ENCODE data around the gene TFAP2D.
A peak's percentile ranks its signal among the peaks of the same experiment; 100 is the strongest.

TFAP2D gene

DNA sequence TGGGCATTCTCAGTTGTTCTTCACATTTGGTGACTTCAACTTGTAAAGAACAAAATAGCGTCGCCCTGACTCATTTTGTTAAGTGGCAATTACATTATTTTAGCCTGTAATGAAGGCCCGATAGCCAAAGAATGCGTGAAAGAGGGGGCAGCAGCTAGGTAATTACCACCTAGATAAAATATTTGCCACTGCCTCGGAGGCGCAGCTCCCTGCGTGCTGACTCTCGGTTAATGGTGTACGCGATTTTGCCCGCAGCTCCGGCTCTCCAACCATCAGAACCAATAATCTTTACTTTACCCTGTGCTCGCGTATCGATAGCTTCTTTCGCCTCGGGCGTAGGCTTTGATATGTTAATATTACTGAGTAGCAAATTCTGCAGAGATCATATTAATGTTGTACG lies 8.7 kb downstream of the TFAP2D start:
- no peak for DNase-seq

DNA sequence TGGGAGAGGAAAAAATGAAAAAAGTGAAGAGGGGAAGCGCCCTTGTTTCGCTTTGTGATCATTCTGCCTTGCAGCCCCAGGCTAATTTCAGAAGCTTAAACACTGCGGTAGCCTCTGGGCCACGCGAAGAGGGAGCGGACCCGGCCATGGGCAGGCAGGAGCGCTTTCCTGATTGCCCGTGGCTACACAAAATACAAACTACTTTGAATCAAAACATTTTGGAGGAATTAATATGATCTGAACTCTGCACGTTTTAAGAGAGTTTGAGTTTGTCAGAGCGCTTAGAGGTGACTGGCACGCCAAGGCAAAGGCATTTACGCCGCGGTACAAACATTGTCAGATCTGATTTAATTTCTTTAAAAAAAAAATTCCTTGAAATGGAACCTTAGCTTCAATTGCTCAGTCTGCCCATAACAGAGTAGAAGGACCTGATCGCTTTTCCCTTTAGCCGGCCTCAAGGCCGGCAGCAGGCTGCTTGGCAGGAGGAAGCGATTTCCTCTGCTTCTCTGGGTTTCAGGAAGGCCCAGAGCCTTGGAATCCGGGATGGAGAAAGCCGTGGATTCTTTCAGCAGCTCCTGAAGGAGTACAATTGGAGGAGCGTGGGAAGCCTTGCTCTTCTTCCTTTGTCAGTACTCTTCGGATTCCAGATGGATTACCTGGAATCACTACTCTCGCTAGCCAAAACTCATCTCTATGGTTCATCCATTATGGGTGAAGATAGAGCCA lies 9.7 kb downstream of the TFAP2D start:
- DNase-seq: no peak

- no peak for DNase-seq
These were observed 11.2 kb downstream of the TFAP2D start for GRCh38 chr6:50724381-50725124.

- no peak for DNase-seq
These were observed 21.2 kb downstream of the TFAP2D start for GRCh38 chr6:50734488-50734887.

GRCh38 chr6:50742161-50742560 lies 28.8 kb downstream of the TFAP2D start:
- no peak for DNase-seq

DNA sequence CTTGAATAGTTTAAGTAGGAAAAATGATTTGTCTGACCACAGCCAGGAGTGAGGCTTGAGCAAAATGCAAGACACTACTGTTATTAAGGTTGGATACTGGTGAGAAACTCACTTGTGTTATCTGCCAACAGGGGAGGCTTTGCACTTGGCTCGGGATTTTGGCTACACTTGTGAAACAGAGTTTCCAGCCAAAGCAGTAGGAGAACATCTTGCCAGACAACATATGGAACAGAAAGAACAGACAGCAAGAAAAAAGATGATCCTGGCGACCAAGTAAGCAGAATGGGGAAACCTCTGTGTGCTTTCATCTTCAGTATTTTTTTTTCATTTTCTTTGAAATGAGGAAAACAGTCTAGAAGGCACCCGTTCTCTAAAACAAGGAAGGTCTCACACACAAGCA lies 31.6 kb downstream of the TFAP2D start:
- no peak for DNase-seq

DNA sequence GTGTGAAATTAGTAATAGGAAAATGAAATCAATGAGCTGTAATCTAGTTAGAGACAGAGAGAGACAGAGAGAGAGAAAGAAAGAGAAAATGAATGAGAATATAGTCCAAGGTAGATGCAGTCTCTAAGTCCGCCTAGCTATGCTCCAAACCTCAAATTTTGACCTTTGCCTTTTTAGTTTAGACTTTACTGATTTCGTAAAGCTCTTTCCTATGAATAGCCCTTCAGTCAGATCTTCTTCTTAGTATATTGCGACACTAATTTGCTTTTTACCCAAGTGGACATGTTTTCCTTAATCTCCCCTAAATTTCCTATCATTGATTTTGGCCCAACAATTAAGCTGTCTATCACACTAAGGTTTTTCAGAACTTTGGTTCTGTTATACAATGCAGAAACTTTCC lies 49.5 kb downstream of the TFAP2D start:
- no peak for DNase-seq

GRCh38 chr6:50778696-50779095 lies 65.4 kb downstream of the TFAP2D start:
- no peak for DNase-seq

DNA sequence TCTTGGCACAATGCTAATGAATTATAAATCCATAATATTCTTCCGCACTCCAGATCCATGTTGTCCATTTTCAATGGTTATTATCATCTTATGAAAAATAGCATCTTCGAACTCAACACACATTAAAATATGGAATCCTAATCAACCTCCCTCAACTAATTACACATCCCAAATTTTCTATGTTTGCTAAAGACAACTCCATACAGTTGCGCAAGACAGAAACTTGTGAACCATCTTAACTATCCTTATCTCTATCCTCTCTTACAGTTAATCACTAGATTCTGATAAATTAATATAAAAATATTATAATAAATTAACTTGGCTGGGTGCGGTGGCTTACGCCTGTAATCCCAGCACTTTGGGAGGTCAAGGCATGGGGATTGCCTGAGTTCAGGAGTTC lies 67.1 kb downstream of the TFAP2D start:
- DNase-seq: no peak

DNA sequence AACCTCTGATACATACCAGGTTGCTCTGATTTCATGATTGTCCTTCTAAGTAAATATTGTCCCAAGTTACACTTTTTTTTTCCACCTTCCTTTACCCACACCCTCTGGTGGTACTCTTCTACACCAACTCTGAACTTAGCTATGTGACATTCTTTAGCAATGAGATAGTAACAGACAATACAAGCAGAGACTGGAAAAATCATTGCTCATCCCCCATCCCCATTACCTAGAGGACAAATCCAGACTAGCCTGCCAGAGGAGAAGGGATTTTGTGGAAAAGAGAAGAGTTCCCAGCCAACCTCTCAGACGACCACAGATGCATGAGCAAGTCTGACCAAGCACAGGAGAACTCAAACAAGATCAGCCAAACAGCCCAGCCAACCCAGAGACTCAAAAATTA lies 72.6 kb downstream of the TFAP2D start:
- no peak for DNase-seq

GRCh38 chr6:50791900-50792508 lies 78.7 kb downstream of the TFAP2D start:
- peak; percentile 40 for DNase-seq

DNA sequence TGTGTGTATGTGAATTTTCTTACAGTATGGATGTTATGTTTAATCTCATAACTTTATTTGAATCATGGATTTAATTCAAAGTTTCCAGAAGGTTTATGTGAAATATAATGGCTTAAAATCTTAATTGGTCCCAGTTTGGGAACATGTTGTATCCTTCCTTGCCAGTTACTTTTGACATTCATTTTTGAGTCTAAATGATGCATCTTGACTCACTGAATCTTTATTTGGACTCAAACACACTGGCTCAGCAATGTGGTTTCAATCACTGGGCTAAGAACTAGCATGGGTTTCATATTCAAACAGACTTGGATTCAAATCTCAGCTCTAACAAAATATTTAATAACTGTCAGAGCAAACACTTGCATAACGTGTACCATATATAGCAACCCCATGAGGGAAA lies 79.4 kb downstream of the TFAP2D start:
- no peak for DNase-seq

GRCh38 chr6:50795574-50795973 lies 82.2 kb downstream of the TFAP2D start:
- no peak for DNase-seq

GRCh38 chr6:50804283-50804682 lies 91.0 kb downstream of the TFAP2D start:
- DNase-seq: no peak

GRCh38 chr6:50807035-50807434 lies 93.7 kb downstream of the TFAP2D start:
- DNase-seq: no peak

GRCh38 chr6:50815436-50816114 lies 102.2 kb downstream of the TFAP2D start:
- no peak for DNase-seq

GRCh38 chr6:50816115-50816675 lies 102.9 kb downstream of the TFAP2D start:
- peak; percentile 70 for DNase-seq

DNA sequence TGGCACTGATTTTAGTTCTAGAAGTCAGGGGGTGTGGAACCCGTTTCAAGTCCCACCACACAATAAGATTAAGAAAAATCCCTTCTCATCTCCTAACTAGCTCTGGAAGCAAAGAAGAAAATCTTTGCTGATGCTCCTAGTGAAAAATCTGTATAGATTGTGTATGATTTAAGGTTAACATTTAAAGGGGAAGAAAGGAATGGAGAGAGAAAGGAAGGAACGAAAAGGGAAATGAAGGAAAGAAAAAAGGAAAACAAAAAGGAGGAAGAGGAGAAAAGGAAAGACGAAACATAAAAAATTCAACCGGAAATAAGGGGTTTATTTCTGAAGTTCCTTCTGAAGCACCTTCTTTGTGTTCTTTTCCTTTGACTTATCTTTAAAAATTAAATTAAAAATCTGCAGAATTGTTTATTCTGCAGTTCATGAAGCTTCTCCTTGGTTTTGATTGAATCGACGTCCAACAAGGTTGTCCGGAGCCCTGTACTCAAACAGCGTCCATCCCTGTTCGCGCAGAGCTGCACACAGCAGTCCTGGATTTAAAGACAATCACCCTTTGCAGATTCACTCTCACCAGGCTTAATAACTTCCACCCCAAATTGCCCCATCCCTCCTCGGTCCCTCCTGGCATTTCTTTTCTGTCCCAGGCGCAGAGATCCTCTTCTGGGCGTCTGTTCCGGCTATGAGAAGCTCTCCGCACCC lies 103.8 kb downstream of the TFAP2D start:
- DNase-seq: no peak

DNA sequence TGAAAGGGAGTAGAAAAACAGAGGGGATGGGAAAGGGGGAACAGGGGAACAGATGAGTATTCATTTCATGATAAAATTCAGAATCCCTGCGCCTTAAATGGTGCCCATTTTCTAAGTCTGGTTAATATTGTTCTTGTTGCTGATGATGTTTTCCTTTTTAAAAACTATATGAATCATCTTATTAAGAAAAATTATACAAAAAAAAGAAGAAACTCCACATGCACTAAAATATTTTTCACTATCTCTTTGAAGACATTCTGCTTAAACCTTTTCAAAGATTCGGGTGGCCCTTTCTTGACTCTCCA lies 104.3 kb downstream of the TFAP2D start:
- no peak for DNase-seq

DNA sequence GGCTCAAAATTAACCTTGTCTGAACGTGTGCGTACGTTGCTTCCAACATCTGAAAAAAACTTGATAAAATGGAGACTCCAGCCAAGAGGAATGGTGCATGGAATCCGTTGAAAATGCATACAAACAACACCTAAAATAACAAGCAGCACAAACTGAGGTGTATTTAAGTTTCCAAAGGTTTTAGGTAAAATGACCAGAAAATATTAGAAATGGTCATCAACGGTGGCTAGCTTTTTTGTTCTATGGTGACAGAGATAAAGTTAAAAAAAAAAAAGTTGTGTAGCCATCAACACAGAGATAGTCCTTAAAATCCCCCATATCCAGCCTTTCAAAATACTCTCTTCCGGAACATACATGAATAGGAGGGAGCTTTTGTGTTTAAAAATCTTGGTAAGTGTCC lies 104.7 kb downstream of the TFAP2D start:
- DNase-seq: no peak

GRCh38 chr6:50818673-50819072 lies 105.3 kb downstream of the TFAP2D start, which contains the start of gene TFAP2B:
Gene TFAP2B, plus strand, starts transcription at chr6:50818871. Its CDS starts 21 bp downstream, at chr6:50818892.
- DNase-seq: no peak

GRCh38 chr6:50819466-50819903 lies 106.2 kb downstream of the TFAP2D start:
- no peak for DNase-seq
